Measurements from ENCODE around the gene TBL3.
A peak's percentile ranks its signal among the peaks of the same experiment; 100 is the strongest.

Gene TBL3

DNA sequence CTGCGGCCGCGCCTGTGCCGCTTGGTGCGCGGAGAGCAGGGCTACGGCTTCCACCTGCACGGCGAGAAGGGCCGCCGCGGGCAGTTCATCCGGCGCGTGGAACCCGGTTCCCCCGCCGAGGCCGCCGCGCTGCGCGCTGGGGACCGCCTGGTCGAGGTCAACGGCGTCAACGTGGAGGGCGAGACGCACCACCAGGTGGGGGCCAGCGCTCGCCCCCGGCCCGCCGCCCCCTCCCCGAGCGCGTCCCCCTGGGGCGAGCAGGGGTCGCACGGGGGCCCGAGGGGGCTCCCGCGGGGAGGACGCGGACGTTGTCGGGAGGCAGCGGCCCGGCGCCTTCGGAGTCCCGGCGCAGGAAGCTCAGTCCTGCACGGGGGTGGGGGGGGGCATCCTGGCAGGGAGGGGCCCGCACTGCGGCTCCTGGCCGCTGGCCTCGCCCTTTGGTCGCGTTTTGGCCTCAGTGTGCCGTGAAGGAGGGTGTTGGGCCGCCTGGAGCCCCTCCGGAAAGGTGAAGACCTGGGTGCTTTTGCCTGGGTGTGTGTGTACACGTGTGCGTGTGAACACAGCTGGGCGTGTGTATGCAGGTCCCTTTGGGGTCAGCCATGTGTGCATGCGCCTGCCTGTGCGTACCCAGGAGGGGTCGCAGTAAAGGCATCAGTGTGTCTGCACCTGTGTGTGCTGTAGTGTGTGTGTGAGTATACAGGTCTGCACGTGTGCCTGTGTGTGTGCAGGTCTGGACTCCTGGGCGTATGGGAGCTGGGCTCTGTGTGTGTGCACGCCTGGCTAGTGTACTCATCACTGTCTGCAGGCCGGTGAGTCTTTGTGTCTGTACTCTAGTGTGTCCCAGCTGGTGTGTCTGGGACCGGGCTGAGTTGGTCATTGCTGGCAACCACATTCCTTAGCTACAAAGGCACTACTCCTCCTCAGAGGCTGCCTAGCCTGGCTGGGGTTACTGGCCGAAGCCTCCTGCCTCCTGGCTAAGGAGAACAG lies 55.5 kb downstream of the TBL3 start:
- Mint-ChIP-seq H3K27me3 (peaks cover 40 to 62% of the 10 kb centered on the region in 2 donors), H3K36me3 (peaks cover 0 to 6% of the 10 kb centered on the region in 2 donors), H3K27ac (peak overlapping the region; percentile 47), H3K4me3 (peak overlapping the region; percentile 57 to 71), H3K4me1 (peaks cover 19 to 34% of the 10 kb centered on the region in 2 donors), H3K9me3 (no peaks in the 10 kb centered on the region)
- peak; percentile 22 to 23 for ATAC-seq (replicated peaks)
- DNase-seq: no peak

DNA sequence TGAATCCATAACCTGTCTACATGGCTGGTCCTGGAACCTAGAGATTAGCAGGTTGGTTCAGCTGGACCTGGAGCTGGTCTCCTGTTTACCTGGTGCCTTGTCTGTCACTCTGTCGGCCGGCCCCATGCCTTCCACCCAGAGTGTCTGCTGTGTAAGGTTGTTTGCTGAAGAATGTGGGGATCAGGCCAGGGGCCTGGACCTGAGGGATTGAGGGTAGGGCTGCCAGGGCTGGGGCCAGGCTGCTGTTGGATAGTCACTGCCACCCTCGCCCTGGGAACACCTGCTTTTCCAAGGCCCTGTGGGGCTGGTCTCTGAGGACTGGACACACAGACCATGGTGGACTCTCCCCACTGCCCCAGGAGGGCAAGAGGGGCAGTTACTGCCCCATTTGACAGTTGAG lies 56.3 kb downstream of the TBL3 start:
- H3K36me3 Mint-ChIP-seq: no peaks in the 10 kb centered on the region
- H3K4me1 Mint-ChIP-seq: peaks cover 17 to 34% of the 10 kb centered on the region in 2 donors
- H3K9me3 Mint-ChIP-seq: no peaks in the 10 kb centered on the region
- ATAC-seq (replicated peaks) (no peak), DNase-seq (no peak)
- H3K27me3 Mint-ChIP-seq: peaks cover 31 to 57% of the 10 kb centered on the region in 2 donors
- no peak overlapping the region for H3K4me3 Mint-ChIP-seq
- no peak overlapping the region for H3K27ac Mint-ChIP-seq

DNA sequence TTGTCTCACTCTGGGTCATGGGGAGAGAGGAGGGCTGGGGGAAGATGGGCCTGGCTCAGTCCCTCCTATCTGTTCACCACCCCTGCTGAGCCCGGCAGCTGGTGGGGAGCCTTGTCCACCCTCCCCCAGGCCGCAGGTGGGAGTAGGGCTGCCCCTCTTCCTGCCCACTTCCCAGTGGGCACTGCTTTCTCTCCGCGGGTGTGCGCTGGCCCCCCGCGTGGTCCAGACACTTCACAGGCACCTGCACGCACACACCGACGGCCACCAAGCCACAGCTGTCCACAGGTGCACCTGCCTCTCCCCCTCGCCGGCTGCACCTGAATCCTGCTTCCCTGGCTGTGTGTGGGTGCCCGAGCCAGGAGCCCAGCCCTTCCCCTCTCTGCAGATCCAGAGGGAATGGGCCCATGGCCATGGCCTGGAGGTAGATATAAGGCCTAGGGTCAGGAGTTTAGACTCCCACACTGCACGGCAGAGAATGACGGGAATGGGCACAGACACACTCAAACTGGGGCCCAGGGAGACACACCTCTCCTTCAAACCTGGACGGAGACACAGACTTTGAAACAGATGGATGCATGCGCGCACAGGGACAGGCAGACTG lies 56.9 kb downstream of the TBL3 start:
- no peak for ATAC-seq (replicated peaks)
- Mint-ChIP-seq H3K36me3 (no peaks in the 10 kb centered on the region), H3K27ac (no peak overlapping the region), H3K9me3 (no peaks in the 10 kb centered on the region), H3K27me3 (peaks cover 31 to 58% of the 10 kb centered on the region in 2 donors), H3K4me1 (peaks cover 15 to 34% of the 10 kb centered on the region in 2 donors), H3K4me3 (no peak overlapping the region)
- DNase-seq: no peak

DNA sequence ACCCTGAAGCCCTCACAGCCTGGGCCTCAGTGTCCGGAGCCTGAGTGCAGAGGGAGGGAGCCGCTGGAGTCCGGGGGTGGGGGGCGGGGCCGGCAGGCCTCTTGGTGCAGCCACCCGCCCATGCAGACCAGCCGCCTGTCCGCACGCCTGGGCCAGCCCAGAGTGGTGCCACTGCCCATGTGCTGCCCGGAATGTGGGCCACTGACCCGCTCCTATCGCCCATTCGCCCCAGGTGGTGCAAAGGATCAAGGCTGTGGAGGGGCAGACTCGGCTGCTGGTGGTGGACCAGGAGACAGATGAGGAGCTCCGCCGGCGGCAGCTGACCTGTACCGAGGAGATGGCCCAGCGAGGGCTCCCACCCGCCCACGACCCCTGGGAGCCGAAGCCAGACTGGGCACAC lies 57.5 kb downstream of the TBL3 start:
- H3K9me3 Mint-ChIP-seq: no peaks in the 10 kb centered on the region
- ATAC-seq (replicated peaks): no peak
- H3K27me3 Mint-ChIP-seq: peaks cover 31 to 57% of the 10 kb centered on the region in 2 donors
- no peak overlapping the region for H3K27ac Mint-ChIP-seq
- no peak overlapping the region for H3K4me3 Mint-ChIP-seq
- DNase-seq: no peak
- H3K36me3 Mint-ChIP-seq: no peaks in the 10 kb centered on the region
- peaks cover 13 to 37% of the 10 kb centered on the region in 2 donors for H3K4me1 Mint-ChIP-seq

DNA sequence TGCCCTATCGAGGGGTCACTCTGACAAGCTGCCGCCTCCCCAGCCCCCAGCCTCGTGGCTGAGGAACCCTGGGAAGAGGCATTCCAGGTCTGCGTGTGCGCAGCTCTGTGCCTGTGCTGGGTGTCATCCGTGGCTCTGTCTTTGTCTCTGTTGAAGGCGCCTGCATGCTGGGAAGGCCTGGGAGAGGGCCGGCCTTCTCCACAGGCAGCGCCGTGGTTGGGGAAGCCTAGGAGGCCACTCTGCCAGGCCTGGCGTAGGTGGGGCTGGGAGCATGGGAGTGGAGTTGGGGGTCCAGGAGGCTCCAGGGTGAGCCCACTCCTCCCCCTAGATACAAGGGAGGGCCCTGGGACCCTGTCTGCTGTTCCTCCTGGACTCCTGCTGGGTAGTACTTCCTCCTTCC lies 58.2 kb downstream of the TBL3 start:
- Mint-ChIP-seq H3K27me3 (peaks cover 27 to 57% of the 10 kb centered on the region in 2 donors), H3K4me3 (no peak overlapping the region), H3K27ac (no peak overlapping the region), H3K36me3 (no peaks in the 10 kb centered on the region), H3K4me1 (peaks cover 13 to 37% of the 10 kb centered on the region in 2 donors), H3K9me3 (no peaks in the 10 kb centered on the region)
- DNase-seq (no peak), ATAC-seq (replicated peaks) (no peak)

DNA sequence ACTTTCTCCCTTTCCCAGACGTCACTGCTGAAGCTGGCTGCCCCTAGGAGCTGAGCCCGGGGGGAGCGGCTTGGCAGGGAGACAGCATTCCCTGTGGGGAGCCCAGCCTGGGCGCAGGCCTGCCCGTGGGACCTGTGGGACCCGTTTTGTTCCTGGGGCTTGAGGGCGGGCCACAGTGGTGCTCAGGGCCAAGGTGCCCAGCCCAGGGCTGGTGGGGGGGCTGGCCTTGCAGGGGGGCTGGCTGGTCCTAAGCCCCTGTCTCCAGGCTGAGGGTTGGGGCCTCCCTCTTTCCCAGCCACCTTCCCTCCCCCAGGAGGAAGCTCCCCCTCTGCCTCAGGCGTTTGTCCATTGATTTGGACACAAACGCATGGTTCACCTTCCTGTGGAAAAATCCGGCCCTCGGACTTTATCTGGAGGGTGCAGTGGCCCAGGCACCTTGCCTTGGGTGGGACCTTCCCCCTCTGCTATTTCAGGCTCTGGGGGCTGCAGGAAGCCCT lies 59.3 kb downstream of the TBL3 start:
- peaks cover 19 to 46% of the 10 kb centered on the region in 2 donors for H3K27me3 Mint-ChIP-seq
- no peak overlapping the region for H3K27ac Mint-ChIP-seq
- H3K9me3 Mint-ChIP-seq: no peaks in the 10 kb centered on the region
- no peak overlapping the region for H3K4me3 Mint-ChIP-seq
- DNase-seq (no peak), ATAC-seq (replicated peaks) (no peak)
- no peaks in the 10 kb centered on the region for H3K36me3 Mint-ChIP-seq
- H3K4me1 Mint-ChIP-seq: peaks cover 10 to 30% of the 10 kb centered on the region in 2 donors

All from stimulated activated naive B cell treated with anti-CD40 and anti-IgM and Interleukin-4, amounts not matched to agents 10 μg/mL and 1 μg/mL and 100 μg/mL, for 72 hours (primary cell).